GM18870 (cell line): ENCODE results near the gene VPS51.
"Not testable (repeated sequence)": the region's sequence is repeated elsewhere in the genome, so short reads cannot be mapped to it uniquely, and the experiment has no call there.

Experiments
- ATAC-seq: cut with Tn5 transposase; IDR thresholded peaks from one replicate; pipeline ENCODE4 v1.9.1; 2021; ENCODE audit warnings: moderate library complexity; ENCODE audit not compliant: unreplicated experiment

Gene VPS51

GRCh38 chr11:65118097-65118837, 22.3 kb downstream of the VPS51 start:
- ATAC-seq: no peak

GRCh38 chr11:65118891-65119669, 23.1 kb downstream of the VPS51 start:
- not testable (repeated sequence) for ATAC-seq

- ATAC-seq: no peak
These were observed 23.6 kb downstream of the VPS51 start for GRCh38 chr11:65119670-65119995.

GRCh38 chr11:65120831-65121230, 24.8 kb downstream of the VPS51 start:
- no peak for ATAC-seq

- ATAC-seq: no peak
These were observed 25.4 kb downstream of the VPS51 start for GRCh38 chr11:65121447-65121864.

- peak; percentile 48 for ATAC-seq
These were observed 26.1 kb downstream of the VPS51 start, which contains the start of the genes FAU and MRPL49 for GRCh38 chr11:65121865-65122696. FAU (minus strand) TSS chr11:65122134; CDS start chr11:65121813, 321 bp downstream. MRPL49 (plus strand) TSS chr11:65122321; CDS start chr11:65122347, 26 bp downstream.

GRCh38 chr11:65124480-65125196, 28.6 kb downstream of the VPS51 start:
- ATAC-seq: no peak

- no peak for ATAC-seq
These were observed 29.4 kb downstream of the VPS51 start for GRCh38 chr11:65125197-65126056.

GRCh38 chr11:65126624-65127274, 30.7 kb downstream of the VPS51 start:
- ATAC-seq: no peak

- ATAC-seq: no peak
These were observed 31.6 kb downstream of the VPS51 start for GRCh38 chr11:65127473-65128181.

- ATAC-seq: no peak
These were observed 32.5 kb downstream of the VPS51 start for GRCh38 chr11:65128182-65129145.

- ATAC-seq: no peak
These were observed 33.8 kb downstream of the VPS51 start for GRCh38 chr11:65129649-65130441.

- no peak for ATAC-seq
These were observed 34.8 kb downstream of the VPS51 start for GRCh38 chr11:65130631-65131416.

- ATAC-seq: no peak
These were observed 35.4 kb downstream of the VPS51 start for GRCh38 chr11:65131417-65131776.

- ATAC-seq: no peak
These were observed 35.9 kb downstream of the VPS51 start for GRCh38 chr11:65131895-65132237.
